VCaP (cell line): ENCODE measurements around the gene NDUFA3.

Experiments
- H3K27ac ChIP-seq: fragments of 450-650 bp; 2 replicates; pipeline ENCODE4 v1.5.1; 2017
- TF ChIP-seq, protein P1 (sequence below): fragments of 450-650 bp; conservative IDR thresholded peaks from 2 replicates; pipeline ENCODE4 v1.5.1; 2017; ENCODE audit warnings: mild to moderate bottlenecking, moderate library complexity

Gene NDUFA3

GRCh38 chr19:54102421-54103169, at the start of gene NDUFA3:
Gene NDUFA3, plus strand, starts transcription at chr19:54102855. Its CDS starts 24 bp downstream, at chr19:54102879.
- TF ChIP-seq, protein P1, sequence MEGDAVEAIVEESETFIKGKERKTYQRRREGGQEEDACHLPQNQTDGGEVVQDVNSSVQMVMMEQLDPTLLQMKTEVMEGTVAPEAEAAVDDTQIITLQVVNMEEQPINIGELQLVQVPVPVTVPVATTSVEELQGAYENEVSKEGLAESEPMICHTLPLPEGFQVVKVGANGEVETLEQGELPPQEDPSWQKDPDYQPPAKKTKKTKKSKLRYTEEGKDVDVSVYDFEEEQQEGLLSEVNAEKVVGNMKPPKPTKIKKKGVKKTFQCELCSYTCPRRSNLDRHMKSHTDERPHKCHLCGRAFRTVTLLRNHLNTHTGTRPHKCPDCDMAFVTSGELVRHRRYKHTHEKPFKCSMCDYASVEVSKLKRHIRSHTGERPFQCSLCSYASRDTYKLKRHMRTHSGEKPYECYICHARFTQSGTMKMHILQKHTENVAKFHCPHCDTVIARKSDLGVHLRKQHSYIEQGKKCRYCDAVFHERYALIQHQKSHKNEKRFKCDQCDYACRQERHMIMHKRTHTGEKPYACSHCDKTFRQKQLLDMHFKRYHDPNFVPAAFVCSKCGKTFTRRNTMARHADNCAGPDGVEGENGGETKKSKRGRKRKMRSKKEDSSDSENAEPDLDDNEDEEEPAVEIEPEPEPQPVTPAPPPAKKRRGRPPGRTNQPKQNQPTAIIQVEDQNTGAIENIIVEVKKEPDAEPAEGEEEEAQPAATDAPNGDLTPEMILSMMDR = no peak
- H3K27ac ChIP-seq = peak within 1 kb of the TSS; percentile 81

GRCh38 chr19:54062643-54063042, 40.0 kb upstream of the NDUFA3 start:
- H3K27ac ChIP-seq = no peak overlapping the region
- TF ChIP-seq, protein P1 = no peak

DNA sequence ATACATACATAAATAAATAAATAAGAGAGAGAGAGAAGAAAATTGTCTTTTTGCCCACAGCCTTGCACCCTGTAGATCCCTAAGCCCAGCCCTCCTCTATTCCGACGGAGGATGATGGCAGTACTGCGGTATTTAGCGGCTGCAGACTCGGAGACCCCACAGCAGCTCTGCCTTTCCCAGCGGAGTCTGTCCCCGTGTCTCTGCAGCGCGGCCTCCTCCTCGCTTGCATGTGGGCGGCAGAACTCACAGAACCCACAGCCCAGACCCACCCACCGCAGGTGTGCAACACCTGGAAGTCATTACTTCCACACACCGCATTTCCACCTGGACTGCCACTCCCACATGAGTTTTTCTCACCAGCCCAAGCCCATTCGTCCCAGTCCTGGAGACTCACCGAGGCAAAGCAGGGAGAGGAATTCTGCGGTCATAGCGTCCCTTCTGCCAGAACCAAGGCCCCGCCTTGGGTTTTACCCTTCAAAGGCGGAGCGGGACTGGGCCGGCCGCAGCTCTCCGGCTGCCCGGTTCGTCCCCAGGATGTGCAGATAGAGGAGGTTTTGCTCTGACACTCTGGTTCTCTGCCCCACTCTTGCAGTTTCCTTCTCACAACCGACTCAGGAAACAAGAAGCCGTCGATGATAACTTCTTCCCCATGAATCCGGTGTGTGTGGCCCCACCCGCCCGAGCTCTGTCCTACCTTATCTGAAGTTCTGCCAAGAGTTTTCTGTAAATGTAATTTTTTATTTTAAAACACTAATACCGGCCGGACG, 39.1 kb upstream of the NDUFA3 start, which contains the start of gene VSTM1:
Gene VSTM1 (minus strand): TSS at position 548 of the 767 bp plus-strand sequence. CDS start 120 bp downstream, at position 428.
- H3K27ac ChIP-seq = no peak within 1 kb of the TSS
- TF ChIP-seq, protein P1 = no peak

DNA sequence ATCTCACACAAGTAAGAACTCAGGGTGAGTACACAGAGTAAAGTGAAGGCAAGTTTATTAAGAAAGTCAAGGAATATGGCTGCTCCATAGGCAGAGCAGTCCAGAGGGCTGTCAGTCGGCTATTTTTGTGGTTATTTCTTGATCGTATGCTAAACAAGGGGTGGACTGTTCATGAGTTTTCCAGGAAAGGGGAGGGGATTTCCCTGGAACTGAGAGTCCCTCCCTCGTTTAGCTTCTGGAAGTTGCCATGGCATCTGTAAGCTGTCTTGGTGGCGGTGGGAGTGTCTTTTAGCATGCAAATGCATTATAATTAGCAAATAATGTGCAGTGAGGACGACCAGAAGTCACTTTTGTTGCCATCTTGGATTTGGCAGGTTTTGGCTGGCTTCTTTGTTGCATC, 33.2 kb upstream of the NDUFA3 start:
- H3K27ac ChIP-seq = no peak overlapping the region
- TF ChIP-seq, protein P1 = no peak

DNA sequence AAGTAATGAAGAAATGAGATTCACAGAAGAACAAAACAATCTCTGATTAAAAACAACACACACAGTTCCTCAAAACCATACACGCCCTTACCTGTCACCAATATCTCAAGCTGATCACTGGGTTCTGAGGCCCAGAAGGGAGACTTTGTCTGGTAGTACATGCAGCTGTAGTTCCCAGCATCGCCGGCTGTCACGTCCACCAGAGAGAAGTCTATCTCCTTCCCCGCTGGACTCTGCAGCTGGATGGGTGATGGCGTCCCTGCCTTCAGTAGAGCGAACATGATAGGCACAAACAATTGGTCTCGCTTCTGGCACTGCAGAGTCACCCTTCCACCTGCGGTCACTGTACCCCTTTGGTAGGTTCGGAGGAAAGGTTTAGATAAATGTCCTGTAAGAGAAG, 28.8 kb upstream of the NDUFA3 start:
- no peak overlapping the region for H3K27ac ChIP-seq
- TF ChIP-seq, protein P1 = no peak

DNA sequence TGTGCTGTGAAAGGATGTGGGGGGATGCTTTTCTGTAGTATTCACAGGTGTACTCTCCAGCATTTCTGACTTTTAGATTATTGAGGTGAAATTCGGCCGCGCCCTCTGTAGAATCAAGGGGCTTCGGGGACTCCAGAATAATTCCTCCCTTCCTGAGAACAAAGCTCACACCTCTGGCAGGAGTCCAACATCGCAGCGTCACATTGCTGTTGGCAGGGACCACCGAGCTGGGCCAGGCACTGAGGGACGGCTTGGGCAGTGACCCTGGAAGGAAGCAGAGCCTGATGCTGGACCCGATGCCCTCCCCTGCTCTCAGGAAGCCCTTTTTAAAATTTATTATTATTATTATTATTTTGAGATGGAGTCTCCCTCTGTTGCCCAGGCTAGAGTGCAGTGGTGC, 27.8 kb upstream of the NDUFA3 start:
- TF ChIP-seq, protein P1 = no peak

GRCh38 chr19:54077334-54077733, 25.3 kb upstream of the NDUFA3 start:
- H3K27ac ChIP-seq = no peak overlapping the region
- TF ChIP-seq, protein P1 = no peak

More for the DNA sequence above, 27.8 kb upstream of the NDUFA3 start:
- H3K27ac ChIP-seq = no peak overlapping the region
